ENCODE results near the gene KRR1.

GRCh38 chr12:75503459-75503858 is 8.0 kb downstream of the KRR1 start:
- TF ChIP-seq CREB1 (IDR thresholded peaks at IDR 0.05; ENCODE audit: low read depth) (no peak), NFIC (IDR thresholded peaks at IDR 0.05) (no peak), YY1 (IDR thresholded peaks at IDR 0.05; ENCODE audit: low read depth) (no peak), FOXM1 (IDR thresholded peaks at IDR 0.05; ENCODE audit: borderline replicate concordance, low read depth) (no peak), MAX (IDR thresholded peaks at IDR 0.05) (no peak), EGR1 (IDR thresholded peaks at IDR 0.05) (no peak), RAD21 (IDR thresholded peaks at IDR 0.05; ENCODE audit: low read depth) (no peak), TCF12 (IDR thresholded peaks at IDR 0.05; ENCODE audit: low read depth) (no peak)
- TF ChIP-seq, protein P1, sequence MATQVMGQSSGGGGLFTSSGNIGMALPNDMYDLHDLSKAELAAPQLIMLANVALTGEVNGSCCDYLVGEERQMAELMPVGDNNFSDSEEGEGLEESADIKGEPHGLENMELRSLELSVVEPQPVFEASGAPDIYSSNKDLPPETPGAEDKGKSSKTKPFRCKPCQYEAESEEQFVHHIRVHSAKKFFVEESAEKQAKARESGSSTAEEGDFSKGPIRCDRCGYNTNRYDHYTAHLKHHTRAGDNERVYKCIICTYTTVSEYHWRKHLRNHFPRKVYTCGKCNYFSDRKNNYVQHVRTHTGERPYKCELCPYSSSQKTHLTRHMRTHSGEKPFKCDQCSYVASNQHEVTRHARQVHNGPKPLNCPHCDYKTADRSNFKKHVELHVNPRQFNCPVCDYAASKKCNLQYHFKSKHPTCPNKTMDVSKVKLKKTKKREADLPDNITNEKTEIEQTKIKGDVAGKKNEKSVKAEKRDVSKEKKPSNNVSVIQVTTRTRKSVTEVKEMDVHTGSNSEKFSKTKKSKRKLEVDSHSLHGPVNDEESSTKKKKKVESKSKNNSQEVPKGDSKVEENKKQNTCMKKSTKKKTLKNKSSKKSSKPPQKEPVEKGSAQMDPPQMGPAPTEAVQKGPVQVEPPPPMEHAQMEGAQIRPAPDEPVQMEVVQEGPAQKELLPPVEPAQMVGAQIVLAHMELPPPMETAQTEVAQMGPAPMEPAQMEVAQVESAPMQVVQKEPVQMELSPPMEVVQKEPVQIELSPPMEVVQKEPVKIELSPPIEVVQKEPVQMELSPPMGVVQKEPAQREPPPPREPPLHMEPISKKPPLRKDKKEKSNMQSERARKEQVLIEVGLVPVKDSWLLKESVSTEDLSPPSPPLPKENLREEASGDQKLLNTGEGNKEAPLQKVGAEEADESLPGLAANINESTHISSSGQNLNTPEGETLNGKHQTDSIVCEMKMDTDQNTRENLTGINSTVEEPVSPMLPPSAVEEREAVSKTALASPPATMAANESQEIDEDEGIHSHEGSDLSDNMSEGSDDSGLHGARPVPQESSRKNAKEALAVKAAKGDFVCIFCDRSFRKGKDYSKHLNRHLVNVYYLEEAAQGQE (IDR thresholded peaks at IDR 0.05; ENCODE audit: low read depth) = no peak

All from Ishikawa (cell line).